ENCODE measurements around the gene ADAMTSL1. TPM values are rescaled to one million over a fixed set of nuclear protein-coding genes. Genes with fewer than 3 reads are reported as not detected.

Gene ADAMTSL1
- total and polyA plus RNA-seq, 2 experiments from 2014 or later = 2.3 to 5.0 TPM

- H3K4me3 ChIP-seq = no peak overlapping the region
- no peaks in the 10 kb centered on the region for H3K9me3 Mint-ChIP-seq
- no peaks in the 10 kb centered on the region for H3K27me3 ChIP-seq (ENCODE audit: insufficient read depth)
- no peaks in the 10 kb centered on the region for H3K27me3 Mint-ChIP-seq (ENCODE audit: insufficient read depth, low read depth, poor library complexity)
- no peaks in the 10 kb centered on the region for H3F3A ChIP-seq (replicated peaks; ENCODE audit: low read depth)
- no peaks in the 10 kb centered on the region for H3K4me1 Mint-ChIP-seq
- no peak overlapping the region for H3K4me3 Mint-ChIP-seq
- no peaks in the 10 kb centered on the region for H3K9me2 ChIP-seq (ENCODE audit: insufficient read depth)
- no peak overlapping the region for H3K27ac Mint-ChIP-seq
- no peaks in the 10 kb centered on the region for H3K4me1 ChIP-seq (ENCODE audit: insufficient read depth)
- no peak for DNase-seq (ENCODE audit: low spot score)
- H3K4me2 ChIP-seq = no peak overlapping the region
- TF ChIP-seq ZNF462 (CRISPR knock-in tag; IDR thresholded peaks at IDR 0.05) (no peak), ETS1 (IDR thresholded peaks at IDR 0.05) (no peak), REST (IDR thresholded peaks at IDR 0.05; ENCODE audit: unreplicated experiment) (no peak), CTCF (conservative IDR thresholded peaks at IDR 0.05; ENCODE audit: low read depth in 2 of 2) (no peak), NANOG (IDR thresholded peaks at IDR 0.05; ENCODE audit: borderline replicate concordance) (no peak), JUNB (IDR thresholded peaks at IDR 0.05; ENCODE audit: unreplicated experiment) (no peak), STAT1 (IDR thresholded peaks at IDR 0.05; ENCODE audit: unreplicated experiment) (no peak), POLR2AphosphoS5 (IDR thresholded peaks at IDR 0.05; ENCODE audit: low read depth) (no peak), EZH2 (IDR thresholded peaks at IDR 0.05; ENCODE audit: low read depth, unreplicated experiment) (no peak), EZH2phosphoT487 (IDR thresholded peaks at IDR 0.05; ENCODE audit: unreplicated experiment) (no peak), CREB1 (CRISPR knock-in tag; IDR thresholded peaks at IDR 0.05; ENCODE audit: low read depth) (no peak), ZNF114 (CRISPR knock-in tag; IDR thresholded peaks at IDR 0.05) (no peak)
- no peaks in the 10 kb centered on the region for H3K36me3 ChIP-seq (ENCODE audit: insufficient read depth)
- no peak overlapping the region for H2AFZ ChIP-seq
- H3K27ac ChIP-seq (ENCODE audit: low read depth) = no peak overlapping the region
- ATAC-seq = no peak
- no peaks in the 10 kb centered on the region for H3K36me3 Mint-ChIP-seq (ENCODE audit: low read depth)
- H3K79me2 ChIP-seq (replicated peaks; ENCODE audit: insufficient read depth) = no peaks in the 10 kb centered on the region
- H4K20me1 ChIP-seq (replicated peaks; ENCODE audit: insufficient read depth) = no peaks in the 10 kb centered on the region
Measured at GRCh38 chr9:18616976-18617375, 143.0 kb downstream of the ADAMTSL1 start.
